NCI-H2107 (cell line): ENCODE results near the gene CSMD2.
A peak's percentile ranks its signal among the peaks of the same experiment; 100 is the strongest.

Experiments
- DNase-seq: peaks from one replicate; lab custom pipeline; 2025; lab: John Stamatoyannopoulos, UW

CSMD2 gene

GRCh38 chr1:33635336-33636012, 529.6 kb downstream of the CSMD2 start:
- DNase-seq: no peak

DNA sequence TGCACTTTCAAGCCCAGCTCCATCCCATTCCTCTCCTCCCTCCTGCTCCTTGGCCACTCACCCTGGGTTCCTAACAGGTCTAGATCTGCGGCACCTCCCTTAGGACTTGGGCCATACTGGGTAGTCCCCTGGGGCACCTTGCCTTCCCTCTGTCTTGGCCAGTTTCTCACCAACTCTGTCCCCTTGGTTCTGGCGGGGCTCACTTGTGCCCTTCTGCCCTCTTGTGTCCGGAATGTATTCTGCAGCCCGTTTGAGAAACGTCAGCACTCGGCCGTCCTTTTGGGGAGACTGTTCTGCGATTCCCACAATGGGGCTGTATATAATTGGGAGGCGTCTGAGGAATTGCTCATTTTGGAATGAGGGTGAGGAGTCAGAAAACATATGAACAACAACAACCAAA, 530.2 kb downstream of the CSMD2 start:
- DNase-seq: no peak

DNA sequence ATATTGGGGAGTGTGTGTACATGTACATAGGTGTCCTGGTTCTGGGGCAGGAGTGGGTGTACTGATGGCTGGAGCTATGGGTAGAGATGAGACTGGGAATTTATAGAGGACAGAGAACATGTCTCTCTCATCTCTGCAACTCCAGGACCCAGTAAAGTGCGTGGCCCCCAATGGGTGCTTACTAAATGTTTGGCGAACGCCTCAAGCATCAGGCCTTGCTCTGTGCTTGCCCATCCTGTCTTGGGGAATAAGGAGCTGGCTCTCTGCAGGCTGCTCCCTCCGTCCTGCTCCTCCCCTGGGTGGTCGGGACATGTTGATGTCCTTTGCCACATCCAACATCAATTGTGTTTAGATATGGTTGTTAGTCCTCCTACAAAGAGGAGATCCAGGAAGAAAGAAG, 530.9 kb downstream of the CSMD2 start:
- no peak for DNase-seq

- DNase-seq: peak; percentile 90
These were observed 531.8 kb downstream of the CSMD2 start for GRCh38 chr1:33633019-33633801.

DNA sequence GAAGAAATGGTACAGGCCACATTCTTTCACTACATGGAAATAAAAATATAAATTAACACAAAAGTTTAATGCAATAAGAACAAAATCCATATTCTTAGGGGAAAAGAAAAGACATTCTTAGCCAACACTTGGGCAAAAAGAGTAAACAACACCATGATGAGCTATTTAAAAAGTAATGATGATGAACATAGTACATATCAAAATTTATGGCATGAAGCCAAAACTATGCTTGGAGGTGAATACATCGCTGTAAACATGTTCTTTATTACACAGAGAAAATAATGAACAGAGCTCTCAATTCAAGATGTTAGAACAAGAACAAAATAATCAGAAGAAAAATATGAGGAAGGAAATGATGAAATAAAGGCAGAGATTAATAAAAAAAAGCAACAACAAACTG, 534.3 kb downstream of the CSMD2 start:
- no peak for DNase-seq

DNA sequence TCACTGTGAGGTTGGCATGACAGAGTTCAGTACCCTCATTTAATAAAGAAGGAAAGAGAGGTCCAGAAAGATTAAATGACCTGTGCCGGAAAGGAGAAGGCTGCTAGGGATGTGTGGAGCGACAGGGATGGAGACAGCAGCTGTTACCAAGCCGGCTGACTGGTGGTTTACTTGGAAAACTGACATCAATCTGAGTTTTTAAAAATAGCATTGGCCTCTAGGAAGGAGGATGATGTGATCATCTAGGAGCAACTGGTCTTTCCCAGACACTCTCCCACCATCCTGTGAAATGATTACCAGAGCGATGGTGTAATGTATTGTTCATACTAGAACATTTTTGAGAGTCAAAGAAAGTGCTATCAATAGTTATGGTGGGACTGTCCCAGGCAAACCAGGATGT, 538.2 kb downstream of the CSMD2 start:
- DNase-seq: no peak

DNA sequence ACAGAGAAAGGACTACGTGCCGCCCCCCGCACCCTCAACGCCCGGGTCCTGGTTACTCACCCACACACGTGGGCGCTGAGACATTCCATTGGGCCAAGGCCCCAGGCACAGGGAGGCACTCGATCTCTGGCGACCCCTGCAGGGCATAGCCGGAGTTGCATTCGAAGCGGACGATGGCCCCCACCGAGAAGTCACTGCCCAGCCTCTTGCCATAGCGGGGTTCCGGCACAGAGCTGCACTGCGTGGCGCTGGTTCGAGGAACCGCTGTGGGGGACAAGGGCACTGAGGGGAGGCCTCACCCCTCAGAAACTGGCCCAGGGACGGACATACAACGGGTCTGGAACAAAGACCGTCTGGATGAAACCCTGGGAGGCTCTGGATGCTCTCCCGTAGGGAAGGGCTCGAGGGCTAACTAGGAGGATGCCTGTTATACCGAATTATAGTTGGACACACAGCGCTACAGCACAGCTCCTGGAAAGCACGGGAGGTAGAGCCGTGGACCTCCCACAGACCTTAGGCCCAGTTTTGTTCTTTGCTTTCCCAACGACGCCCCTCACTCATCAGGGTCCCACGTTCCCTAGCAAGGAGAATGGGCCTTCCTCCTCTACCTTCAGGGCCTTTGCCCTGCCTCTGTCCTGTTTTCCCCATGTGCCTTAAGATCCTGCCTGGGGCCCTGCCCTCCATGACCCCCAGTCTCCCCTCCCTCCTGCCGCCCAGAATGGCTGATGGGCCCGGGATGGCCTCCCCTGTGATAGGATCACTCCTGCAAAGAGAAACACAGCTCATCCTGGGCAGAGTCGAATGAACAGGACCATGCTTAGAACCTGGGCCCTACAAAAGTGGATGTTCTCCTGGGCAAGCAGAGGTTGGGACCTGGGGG, 539.8 kb downstream of the CSMD2 start:
- DNase-seq: no peak

DNA sequence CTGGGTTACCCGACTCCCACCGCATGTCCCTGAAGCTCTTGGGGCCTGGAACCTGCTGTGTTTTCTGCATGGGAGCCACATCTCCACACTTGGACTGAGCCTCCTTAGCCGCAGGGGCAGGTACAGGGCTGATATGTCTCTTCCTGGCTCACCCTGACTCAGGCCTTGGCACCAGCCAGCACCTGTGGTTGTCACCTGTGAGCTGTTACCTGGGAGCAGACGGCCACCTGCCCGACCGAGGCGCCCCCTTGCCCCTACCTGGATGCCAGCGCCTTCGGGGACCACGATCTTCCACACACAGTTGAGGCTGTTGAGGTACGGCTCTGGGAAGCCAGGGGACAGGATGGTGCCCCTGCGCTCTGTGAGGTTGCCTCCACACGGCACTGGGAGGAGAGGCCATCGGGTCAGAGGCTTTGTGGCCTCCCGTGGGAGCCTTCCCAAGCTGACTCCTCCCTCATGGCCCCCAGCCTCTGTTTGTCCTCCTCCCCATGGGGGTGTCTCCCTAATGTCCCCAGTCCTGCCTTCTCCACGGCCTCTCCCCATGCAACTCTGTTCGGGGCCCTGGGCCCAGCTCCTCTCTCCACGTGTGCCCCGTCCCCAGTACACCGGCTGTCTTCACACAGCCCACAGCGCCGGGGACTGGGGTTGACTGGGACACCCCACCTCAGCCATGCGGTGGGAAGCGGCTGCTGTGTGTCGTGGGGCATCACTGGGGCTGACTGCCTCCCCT, 540.6 kb downstream of the CSMD2 start:
- DNase-seq: no peak

DNA sequence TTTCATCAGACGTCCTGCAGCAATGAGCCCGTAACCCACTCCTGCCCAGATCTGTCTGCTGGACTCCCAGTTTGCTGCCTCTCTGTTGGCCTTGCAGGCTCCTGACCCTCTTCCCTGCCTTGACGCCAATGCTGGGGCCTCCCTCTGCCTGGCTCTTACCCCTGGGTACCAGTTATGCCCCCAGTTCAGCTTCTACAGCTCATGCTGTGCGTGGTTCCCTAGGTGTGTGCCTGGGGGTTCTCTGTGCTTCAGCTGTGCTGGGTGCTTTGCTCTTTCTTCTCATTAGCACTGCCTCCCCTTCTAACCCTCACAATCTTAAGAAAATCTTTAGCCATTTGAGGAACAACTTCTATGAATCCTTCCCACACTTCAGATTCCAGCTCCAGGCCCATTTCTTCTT, 541.2 kb downstream of the CSMD2 start:
- DNase-seq: no peak

- DNase-seq: no peak
These were observed 542.3 kb downstream of the CSMD2 start for GRCh38 chr1:33622757-33623156.

- DNase-seq: no peak
These were observed 546.4 kb downstream of the CSMD2 start for GRCh38 chr1:33618636-33619035.

- no peak for DNase-seq
These were observed 547.6 kb downstream of the CSMD2 start for GRCh38 chr1:33617451-33617850.

DNA sequence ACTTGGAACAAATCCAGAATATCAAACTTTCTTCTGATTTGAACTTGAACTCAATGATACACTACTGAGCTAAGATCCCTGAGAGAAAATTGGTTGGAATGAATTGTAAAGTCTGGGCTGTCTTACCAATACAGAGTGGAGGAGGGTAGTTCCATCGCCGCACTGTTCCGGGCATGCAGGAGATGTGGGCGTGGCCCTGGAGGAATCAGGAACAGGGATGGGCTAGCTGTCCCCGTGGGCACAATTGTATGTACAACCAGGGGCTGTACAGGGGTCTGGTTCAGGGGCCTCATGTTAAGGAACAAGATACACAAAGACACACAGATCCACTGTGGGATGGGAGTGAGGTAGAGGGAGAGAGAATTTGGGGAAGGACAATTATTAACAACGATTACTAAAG, 548.2 kb downstream of the CSMD2 start:
- DNase-seq: no peak

DNA sequence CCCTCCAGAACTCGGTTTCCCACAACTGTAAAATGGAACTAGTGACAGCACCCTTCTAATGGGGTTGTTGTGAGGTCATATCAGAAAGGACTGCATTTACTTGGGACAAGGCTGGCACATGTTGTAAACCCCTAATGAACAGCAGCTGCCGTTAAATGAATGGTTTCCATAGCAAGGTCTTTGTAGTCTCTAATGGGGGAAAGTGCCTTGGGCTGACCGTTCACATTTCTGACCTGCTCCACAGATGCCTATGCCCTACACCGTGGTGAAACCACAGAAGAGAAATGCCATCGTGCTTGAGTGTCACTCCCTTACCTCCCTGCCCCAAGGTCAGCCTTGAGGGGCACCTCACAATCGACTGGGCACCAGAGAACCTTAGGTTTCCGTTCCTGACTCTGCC, 549.5 kb downstream of the CSMD2 start:
- no peak for DNase-seq

DNA sequence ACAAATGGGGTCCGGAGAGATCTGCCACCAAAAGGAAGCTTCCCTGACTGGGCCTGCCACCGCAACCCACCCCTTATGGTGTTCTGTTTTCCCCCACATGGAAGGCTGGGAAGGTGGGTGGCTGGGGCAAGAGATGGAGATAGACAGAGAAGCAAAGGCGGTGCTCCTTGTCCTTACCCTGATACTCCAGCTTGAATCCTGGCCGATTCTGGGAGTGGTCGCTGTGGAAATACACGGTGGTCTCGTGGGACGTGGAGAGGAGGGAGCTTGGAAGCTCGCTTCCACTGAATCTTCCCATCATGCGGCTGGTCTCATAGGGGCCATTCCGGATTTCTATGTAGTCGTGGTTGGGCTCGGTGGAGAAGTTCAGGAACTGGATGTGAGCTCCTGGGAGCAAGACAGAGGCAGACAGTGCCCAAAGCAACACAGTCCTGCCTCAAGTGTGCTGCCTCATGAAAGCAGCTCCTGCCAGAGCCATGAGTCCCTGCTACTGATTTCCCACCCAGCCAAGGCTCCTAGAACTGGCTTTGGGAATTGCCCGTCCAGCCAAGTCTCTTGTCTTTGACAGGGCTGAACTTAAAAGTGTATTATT, 554.1 kb downstream of the CSMD2 start:
- DNase-seq: no peak

DNA sequence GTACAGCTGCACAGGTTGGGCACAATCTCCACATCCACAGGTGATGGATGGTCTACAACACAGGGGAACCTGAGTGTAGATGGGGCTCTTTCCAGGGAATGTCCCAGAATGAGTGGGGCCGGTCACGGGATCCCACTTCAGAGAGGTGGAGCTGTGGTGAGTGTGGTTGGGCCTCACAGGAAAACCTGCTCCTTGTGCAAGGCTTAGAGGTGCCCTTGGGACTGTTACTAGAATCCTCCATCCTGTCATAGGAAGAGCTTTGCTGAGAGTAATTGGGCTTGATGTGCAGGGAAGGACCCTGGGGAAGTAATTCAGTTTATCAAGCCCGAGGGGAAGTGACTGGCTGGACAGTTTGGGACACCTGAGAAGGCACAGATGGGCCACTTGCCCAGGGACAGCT, 554.6 kb downstream of the CSMD2 start:
- no peak for DNase-seq

GRCh38 chr1:33609739-33610138, 555.3 kb downstream of the CSMD2 start:
- no peak for DNase-seq

DNA sequence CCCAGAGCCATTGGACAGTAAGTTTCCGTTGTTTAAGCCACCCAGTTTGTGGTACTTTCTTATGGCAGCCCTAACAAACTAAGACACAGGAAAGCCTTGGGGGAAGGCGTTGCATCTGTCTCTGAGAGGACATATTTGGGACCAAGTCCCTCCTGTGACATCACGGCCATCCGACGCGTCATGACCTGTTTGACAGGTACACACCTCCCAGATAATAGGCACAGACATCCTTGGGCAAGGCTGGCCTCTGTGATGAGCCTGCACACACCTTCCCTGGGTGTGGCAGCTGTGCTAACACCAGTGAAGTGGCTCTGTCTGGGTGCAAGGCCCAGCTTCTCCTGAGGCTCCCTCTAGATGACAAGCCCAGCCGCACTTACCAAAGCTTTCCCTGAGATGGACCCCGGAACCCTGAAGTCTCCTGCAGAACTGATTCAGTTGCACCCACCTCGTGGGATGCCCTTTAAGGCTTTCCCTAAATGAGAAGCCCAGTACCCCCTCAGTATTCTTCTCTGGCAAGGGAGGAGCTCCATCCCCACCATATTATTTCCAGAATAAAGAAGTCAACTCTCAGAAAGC, 556.1 kb downstream of the CSMD2 start:
- DNase-seq: no peak

DNA sequence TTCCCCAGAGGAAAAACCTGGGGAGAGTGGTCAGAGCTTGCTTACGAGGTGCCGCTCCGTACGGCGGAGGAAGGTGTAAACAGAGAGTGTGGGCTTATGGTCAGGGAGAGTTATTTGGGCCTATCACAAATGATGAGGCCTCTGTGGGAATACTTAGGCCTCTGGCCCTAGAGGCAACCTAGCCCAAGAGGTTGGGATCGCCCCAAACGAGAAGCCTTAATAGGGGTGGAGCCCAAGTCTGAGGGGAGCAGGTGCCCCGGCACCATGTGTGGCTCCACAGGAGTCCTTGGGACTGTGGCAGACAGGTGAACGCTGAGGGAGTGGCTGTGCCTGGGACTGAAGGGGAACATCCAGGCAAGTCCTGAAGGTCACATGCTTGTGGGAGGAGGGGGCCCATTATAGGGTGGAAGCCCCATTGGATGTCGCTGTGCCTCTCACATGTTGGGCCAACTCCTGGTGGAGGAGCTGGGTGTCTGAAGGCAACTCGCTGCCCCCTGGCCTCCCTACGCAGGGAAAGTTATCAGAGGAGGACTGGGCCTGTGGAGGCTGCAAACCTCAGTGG, 557.5 kb downstream of the CSMD2 start:
- no peak for DNase-seq

- DNase-seq: no peak
These were observed 558.8 kb downstream of the CSMD2 start for GRCh38 chr1:33606272-33606671.

DNA sequence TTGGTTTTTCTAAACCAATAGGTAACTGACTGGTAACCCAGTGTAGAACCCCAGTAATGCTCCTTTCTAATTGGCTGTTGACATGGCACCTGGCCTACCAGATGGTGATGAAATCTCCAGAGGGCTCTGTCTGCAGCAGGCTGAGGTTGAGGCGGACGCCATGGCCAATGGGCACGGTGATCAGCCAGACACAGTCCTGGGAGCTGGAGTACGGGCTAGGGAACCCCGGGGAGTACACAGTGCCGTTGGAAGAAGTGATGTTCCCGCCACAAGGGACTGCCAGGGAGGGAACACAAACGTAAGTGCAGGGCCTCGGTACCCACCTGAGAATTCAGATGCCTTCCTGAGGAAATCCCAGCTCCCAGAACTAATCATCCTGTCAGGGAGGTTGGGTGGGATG, 562.8 kb downstream of the CSMD2 start:
- DNase-seq: no peak
